H1 (cell line): ENCODE measurements around the gene CYP27B1. TPM values are rescaled to one million over a fixed set of nuclear protein-coding genes. Genes with fewer than 3 reads are reported as not detected.

Experiments
- BACH1 ChIP-seq: IDR thresholded peaks from 2 replicates; pipeline ENCODE4 v1.6.1; 2012; ENCODE audit warnings: low read length, improper control_type of control experiment
- BRCA1 ChIP-seq: IDR thresholded peaks from 2 replicates; pipeline ENCODE4 v1.6.1; 2012; ENCODE audit warnings: low read depth, low read length, improper control_type of control experiment
- CEBPB ChIP-seq: IDR thresholded peaks from 2 replicates; pipeline ENCODE4 v1.6.1; 2012; ENCODE audit warnings: low read depth, low read length
- CHD1 ChIP-seq: IDR thresholded peaks from 2 replicates; pipeline ENCODE4 v1.6.1; 2012; ENCODE audit warnings: low read depth, low read length, improper control_type of control experiment
- EP300 ChIP-seq, 2 experiments: IDR thresholded peaks; 1 replicate in 1 of 2; 2 replicates in 1 of 2; pipeline ENCODE4 v1.6.1; 2011 to 2012; ENCODE audit warnings: low read depth in 2 of 2, low read length in 2 of 2, mild to moderate bottlenecking in 2 of 2, borderline replicate concordance in 1 of 2, inconsistent platforms in 1 of 2, moderate library complexity in 1 of 2
- EZH2 ChIP-seq: fragments of 200-600 bp; sonication (generic); IDR thresholded peaks from 2 replicates; pipeline ENCODE4 v1.7.1; 2012; ENCODE audit warnings: low read depth, mild to moderate bottlenecking, moderate library complexity, low read length, inconsistent platforms; ENCODE audit not compliant: severe bottlenecking
- FOSL1 ChIP-seq: IDR thresholded peaks from 2 replicates; pipeline ENCODE4 v1.6.1; 2011; ENCODE audit warnings: mild to moderate bottlenecking, low read depth, low read length, moderate library complexity; ENCODE audit not compliant: insufficient read depth
- HDAC6 ChIP-seq: IDR thresholded peaks from one replicate; pipeline ENCODE4 v1.7.1; 2012; ENCODE audit warnings: low read depth, mild to moderate bottlenecking, inconsistent platforms, low read length, moderate library complexity
- KDM4A ChIP-seq: IDR thresholded peaks from one replicate; pipeline ENCODE4 v1.7.1; 2012; ENCODE audit warnings: low read depth, mild to moderate bottlenecking, moderate library complexity, low read length, inconsistent platforms; ENCODE audit not compliant: severe bottlenecking
- MAFK ChIP-seq: IDR thresholded peaks from 2 replicates; pipeline ENCODE4 v1.6.1; 2012; ENCODE audit warnings: low read depth, mild to moderate bottlenecking, improper control_type of control experiment, low read length
- POLR2A ChIP-seq, 2 experiments: IDR thresholded peaks; 1 replicate in 1 of 2; 2 replicates in 1 of 2; pipeline ENCODE4 v1.6.1; 2011; ENCODE audit warnings: low read depth in 2 of 2, low read length in 2 of 2, mild to moderate bottlenecking in 2 of 2; ENCODE audit errors: control extremely low read depth in 1 of 2
- POU5F1 ChIP-seq: IDR thresholded peaks from 2 replicates; pipeline ENCODE4 v1.6.1; 2011; ENCODE audit warnings: low read depth, mild to moderate bottlenecking, low read length, moderate library complexity
- RFX5 ChIP-seq: IDR thresholded peaks from 2 replicates; pipeline ENCODE4 v1.6.1; 2011; ENCODE audit warnings: low read depth, low read length, improper control_type of control experiment, borderline replicate concordance
- SP1 ChIP-seq: IDR thresholded peaks from 2 replicates; pipeline ENCODE4 v1.6.1; 2011; ENCODE audit warnings: low read depth, low read length
- SRF ChIP-seq: IDR thresholded peaks from 2 replicates; pipeline ENCODE4 v1.6.1; 2011; ENCODE audit warnings: mild to moderate bottlenecking, low read depth, low read length, moderate library complexity
- YY1 ChIP-seq: IDR thresholded peaks from 2 replicates; pipeline ENCODE4 v1.6.1; 2011; ENCODE audit warnings: low read depth, mild to moderate bottlenecking, low read length
- polyA plus RNA-seq, 7 experiments: library from polyadenylated mRNA; depleted of rRNA in 3 of 7; stranded (reverse) in 5 of 7; unstranded in 2 of 7; fragments of >200 nt in 5 of 7; fragments of 200-250 nt in 2 of 7; gene quantifications; 1 replicate in 5 of 7; 2 replicates in 1 of 7; 4 replicates in 1 of 7; pipeline versions ENCODE4 v1.2.1 to v1.2.3, GENCODE V29; 2011 to 2013; ENCODE audit warnings: missing spikeins in 2 of 7, mixed read lengths in 2 of 7
- total RNA-seq: library from RNA; stranded (reverse); fragmentation: NEBNext Ultra II Directional; extraction: Animal tissue kit (Norgen Biotek cat#: 25700); gene quantifications from 2 replicates; pipeline ENCODE4 v1.2.1, GENCODE V29; 2021
- TF ChIP-seq, protein P1 (sequence below): IDR thresholded peaks from 2 replicates; pipeline ENCODE4 v1.6.1; 2011; ENCODE audit warnings: low read length, improper control_type of control experiment
- TF ChIP-seq, protein P2 (sequence below), 3 experiments: IDR thresholded peaks; 1 replicate in 2 of 3; 2 replicates in 1 of 3; pipeline versions ENCODE4 v1.5.1 to v1.6.1; 2011; ENCODE audit warnings: low read length in 3 of 3, mild to moderate bottlenecking in 3 of 3, inconsistent platforms in 2 of 3, low read depth in 1 of 3, moderate library complexity in 1 of 3; ENCODE audit not compliant: insufficient read depth in 1 of 3; ENCODE audit errors: control extremely low read depth in 1 of 3
- TF ChIP-seq, protein P3 (sequence below): IDR thresholded peaks from 2 replicates; pipeline ENCODE4 v1.6.1; 2011; ENCODE audit warnings: low read depth, mild to moderate bottlenecking, low read length; ENCODE audit not compliant: insufficient read depth

Gene CYP27B1
- total and polyA plus RNA-seq, 2 of the 8 experiments (the other 6 are each of a cell fraction or from before 2014, with no cell fraction given), result 2.9 to 3.3 TPM

DNA sequence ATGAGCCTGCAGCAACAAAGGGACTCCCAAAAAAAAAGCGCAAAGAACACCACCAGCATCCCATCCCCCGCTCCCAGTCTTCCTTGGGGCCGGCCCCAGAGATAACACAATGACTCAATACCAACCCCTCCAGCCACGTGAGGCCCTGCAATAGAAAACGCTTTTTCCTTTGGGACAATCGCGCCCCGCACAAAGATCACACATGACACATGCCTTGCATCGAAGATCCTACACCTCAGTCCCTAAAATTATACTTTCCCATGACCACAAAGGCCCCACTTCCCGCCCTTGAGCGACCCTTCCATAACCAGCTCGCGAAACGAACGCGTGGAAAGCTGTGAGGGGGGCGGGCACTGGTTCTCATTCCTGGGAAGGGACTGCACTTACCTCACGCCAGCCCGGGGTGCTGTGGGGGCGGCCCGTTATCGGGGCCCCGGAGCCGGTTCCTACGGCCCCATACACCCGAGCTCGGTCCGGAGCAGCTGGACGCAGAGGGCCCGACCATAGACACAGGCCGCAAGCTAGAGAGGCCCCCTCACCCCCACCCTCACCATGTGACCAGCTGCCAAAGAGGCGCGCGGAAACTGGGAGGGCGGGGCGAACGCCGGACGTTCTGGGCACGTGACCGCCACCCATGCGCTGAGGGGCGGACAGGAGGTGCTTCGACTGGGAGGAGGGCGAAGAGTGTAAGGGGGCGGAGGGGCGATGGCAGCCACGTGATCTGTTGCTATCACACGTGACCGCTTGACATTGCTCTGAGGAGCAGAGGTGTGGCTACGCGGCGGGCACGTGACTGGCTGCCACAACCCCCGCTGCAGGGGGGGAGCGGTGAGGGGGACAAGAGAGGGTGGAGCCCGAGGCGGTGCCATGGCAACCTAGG, 14.8 kb downstream of the CYP27B1 start, which contains the start of gene CDK4 (continued):
- TF ChIP-seq POLR2A (IDR thresholded peaks at IDR 0.05; ENCODE audit: control extremely low read depth in 1 of 2, low read depth in 2 of 2, low read length in 2 of 2), result peak; percentile 79
- TF ChIP-seq BRCA1, result no peak; the same call in 1 of the 2 replicates
- TF ChIP-seq YY1, result peak; percentile 7; the same call in 1 of the 2 replicates
- 0 out of 2 replicates have a peak, but pooled peaks have one; percentile 54 for TF ChIP-seq CHD1
- TF ChIP-seq, protein P1, sequence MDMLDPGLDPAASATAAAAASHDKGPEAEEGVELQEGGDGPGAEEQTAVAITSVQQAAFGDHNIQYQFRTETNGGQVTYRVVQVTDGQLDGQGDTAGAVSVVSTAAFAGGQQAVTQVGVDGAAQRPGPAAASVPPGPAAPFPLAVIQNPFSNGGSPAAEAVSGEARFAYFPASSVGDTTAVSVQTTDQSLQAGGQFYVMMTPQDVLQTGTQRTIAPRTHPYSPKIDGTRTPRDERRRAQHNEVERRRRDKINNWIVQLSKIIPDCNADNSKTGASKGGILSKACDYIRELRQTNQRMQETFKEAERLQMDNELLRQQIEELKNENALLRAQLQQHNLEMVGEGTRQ, result peak; percentile 100
- TF ChIP-seq KDM4A, result peak; percentile 10
- TF ChIP-seq, protein P2, sequence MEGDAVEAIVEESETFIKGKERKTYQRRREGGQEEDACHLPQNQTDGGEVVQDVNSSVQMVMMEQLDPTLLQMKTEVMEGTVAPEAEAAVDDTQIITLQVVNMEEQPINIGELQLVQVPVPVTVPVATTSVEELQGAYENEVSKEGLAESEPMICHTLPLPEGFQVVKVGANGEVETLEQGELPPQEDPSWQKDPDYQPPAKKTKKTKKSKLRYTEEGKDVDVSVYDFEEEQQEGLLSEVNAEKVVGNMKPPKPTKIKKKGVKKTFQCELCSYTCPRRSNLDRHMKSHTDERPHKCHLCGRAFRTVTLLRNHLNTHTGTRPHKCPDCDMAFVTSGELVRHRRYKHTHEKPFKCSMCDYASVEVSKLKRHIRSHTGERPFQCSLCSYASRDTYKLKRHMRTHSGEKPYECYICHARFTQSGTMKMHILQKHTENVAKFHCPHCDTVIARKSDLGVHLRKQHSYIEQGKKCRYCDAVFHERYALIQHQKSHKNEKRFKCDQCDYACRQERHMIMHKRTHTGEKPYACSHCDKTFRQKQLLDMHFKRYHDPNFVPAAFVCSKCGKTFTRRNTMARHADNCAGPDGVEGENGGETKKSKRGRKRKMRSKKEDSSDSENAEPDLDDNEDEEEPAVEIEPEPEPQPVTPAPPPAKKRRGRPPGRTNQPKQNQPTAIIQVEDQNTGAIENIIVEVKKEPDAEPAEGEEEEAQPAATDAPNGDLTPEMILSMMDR (IDR thresholded peaks at IDR 0.05; ENCODE audit: control extremely low read depth in 1 of 3, insufficient read depth in 1 of 3, low read depth in 1 of 3, low read length in 3 of 3), result no peak
- no peak for TF ChIP-seq BACH1
- no peak for TF ChIP-seq FOSL1
- TF ChIP-seq SP1, result peak; percentile 75; the same call in 1 of the 2 replicates
- no peak for TF ChIP-seq POU5F1
- no peak for TF ChIP-seq HDAC6
- TF ChIP-seq RFX5, result peak; percentile 54; the same call in 1 of the 2 replicates
- TF ChIP-seq EZH2, result no peak
- TF ChIP-seq SRF, result 0 out of 2 replicates have a peak, but pooled peaks have one; percentile 22
- no peak for TF ChIP-seq CEBPB
- TF ChIP-seq, protein P3, sequence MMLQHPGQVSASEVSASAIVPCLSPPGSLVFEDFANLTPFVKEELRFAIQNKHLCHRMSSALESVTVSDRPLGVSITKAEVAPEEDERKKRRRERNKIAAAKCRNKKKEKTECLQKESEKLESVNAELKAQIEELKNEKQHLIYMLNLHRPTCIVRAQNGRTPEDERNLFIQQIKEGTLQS, result peak; percentile 99
- TF ChIP-seq EP300 (IDR thresholded peaks at IDR 0.05; ENCODE audit: borderline replicate concordance in 1 of 2, low read depth in 2 of 2, low read length in 2 of 2), result peak in 1 of 2 experiments; percentile 76; a peak in 1 of 3 replicates
- no peak for TF ChIP-seq MAFK
